Activated naive CD4-positive, alpha-beta T cell treated with anti-CD3 and anti-CD28 coated beads, Interleukin-2, amount 10 ng/mL, durations not matched to agents 7 days and 5 days (primary cell): Measurements from ENCODE around the gene TOR1B.
A peak's percentile ranks its signal among the peaks of the same experiment; 100 is the strongest.

ENCODE experiments used
- CTCF ChIA-PET: fragments of 350-600 bp; sonication (Branson Sonifier 250); formaldehyde crosslinking; loops from one replicate; lab custom pipeline; 2021; ENCODE audit warnings: antibody characterized with exemption; lab: Charles Lee
- DNase-seq: peaks from one replicate; pipeline ENCODE4 v3.0.0-alpha.2; 2020
- H3K27ac Mint-ChIP-seq: one replicate; pipeline ENCODE4 v1.8.0; 2021; ENCODE audit warnings: mild to moderate bottlenecking, moderate library complexity, mixed read lengths
- H3K27me3 Mint-ChIP-seq: one replicate; pipeline ENCODE4 v1.8.0; 2021; ENCODE audit warnings: mild to moderate bottlenecking, mixed read lengths
- H3K36me3 Mint-ChIP-seq: one replicate; pipeline ENCODE4 v1.8.0; 2021; ENCODE audit warnings: mixed read lengths
- H3K4me1 Mint-ChIP-seq: one replicate; pipeline ENCODE4 v1.8.0; 2021; ENCODE audit warnings: mixed read lengths
- H3K4me3 Mint-ChIP-seq: one replicate; pipeline ENCODE4 v1.8.0; 2021; ENCODE audit warnings: mild to moderate bottlenecking, moderate library complexity, mixed read lengths
- H3K9me3 Mint-ChIP-seq: one replicate; pipeline ENCODE4 v1.8.0; 2021; ENCODE audit warnings: mixed read lengths

The TOR1B gene

GRCh38 chr9:129811967-129812363 lies 9.0 kb downstream of the TOR1B start:
- Mint-ChIP-seq H3K27me3 (no peaks in the 10 kb centered on the region), H3K27ac (no peak overlapping the region), H3K9me3 (no peaks in the 10 kb centered on the region), H3K4me1 (peaks cover 7% of the 10 kb centered on the region), H3K36me3 (peaks cover 62% of the 10 kb centered on the region), H3K4me3 (no peak overlapping the region)
- CTCF ChIA-PET = no interaction called here
- DNase-seq = no peak

DNA sequence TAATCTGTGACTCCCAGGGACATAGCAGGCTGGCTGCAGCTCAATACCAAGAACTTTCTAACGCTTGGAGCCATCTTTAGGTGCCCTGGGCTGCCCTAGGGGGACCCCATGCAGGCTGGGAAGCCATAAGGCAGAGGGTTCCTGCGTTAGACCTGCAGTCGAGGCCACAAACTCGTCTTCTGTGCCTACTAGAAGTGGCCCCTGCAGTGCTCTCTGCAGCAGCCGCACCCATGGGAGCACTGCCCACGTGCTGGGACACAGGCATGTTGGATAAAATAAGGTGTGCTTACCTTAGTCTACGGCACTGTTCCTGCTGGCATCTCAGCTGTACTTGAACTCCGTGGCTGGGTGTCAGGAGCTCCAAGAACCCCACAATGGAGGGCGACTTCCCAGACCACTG lies 9.4 kb downstream of the TOR1B start:
- Mint-ChIP-seq H3K4me3 (no peak overlapping the region), H3K27ac (no peak overlapping the region), H3K27me3 (no peaks in the 10 kb centered on the region), H3K36me3 (peaks cover 58% of the 10 kb centered on the region), H3K4me1 (peaks cover 4% of the 10 kb centered on the region), H3K9me3 (no peaks in the 10 kb centered on the region)
- DNase-seq = no peak
- CTCF ChIA-PET = no interaction called here

GRCh38 chr9:129813661-129814060 lies 10.7 kb downstream of the TOR1B start:
- no peak for DNase-seq
- H3K27ac Mint-ChIP-seq = no peak overlapping the region
- no peaks in the 10 kb centered on the region for H3K9me3 Mint-ChIP-seq
- no peak overlapping the region for H3K4me3 Mint-ChIP-seq
- peaks cover 59% of the 10 kb centered on the region for H3K36me3 Mint-ChIP-seq
- peaks cover 6% of the 10 kb centered on the region for H3K4me1 Mint-ChIP-seq
- CTCF ChIA-PET = no interaction called here
- no peaks in the 10 kb centered on the region for H3K27me3 Mint-ChIP-seq

GRCh38 chr9:129814432-129815223 lies 11.6 kb downstream of the TOR1B start:
- CTCF ChIA-PET = no interaction called here
- Mint-ChIP-seq H3K4me1 (peaks cover 7% of the 10 kb centered on the region), H3K27me3 (no peaks in the 10 kb centered on the region), H3K9me3 (no peaks in the 10 kb centered on the region), H3K4me3 (no peak overlapping the region), H3K27ac (no peak overlapping the region), H3K36me3 (peaks cover 57% of the 10 kb centered on the region)
- DNase-seq = no peak

GRCh38 chr9:129815278-129815677 lies 12.3 kb downstream of the TOR1B start:
- H3K27ac Mint-ChIP-seq = no peak overlapping the region
- no peaks in the 10 kb centered on the region for H3K9me3 Mint-ChIP-seq
- CTCF ChIA-PET = no interaction called here
- DNase-seq = no peak
- H3K4me3 Mint-ChIP-seq = no peak overlapping the region
- peaks cover 51% of the 10 kb centered on the region for H3K36me3 Mint-ChIP-seq
- H3K4me1 Mint-ChIP-seq = peaks cover 8% of the 10 kb centered on the region
- no peaks in the 10 kb centered on the region for H3K27me3 Mint-ChIP-seq

DNA sequence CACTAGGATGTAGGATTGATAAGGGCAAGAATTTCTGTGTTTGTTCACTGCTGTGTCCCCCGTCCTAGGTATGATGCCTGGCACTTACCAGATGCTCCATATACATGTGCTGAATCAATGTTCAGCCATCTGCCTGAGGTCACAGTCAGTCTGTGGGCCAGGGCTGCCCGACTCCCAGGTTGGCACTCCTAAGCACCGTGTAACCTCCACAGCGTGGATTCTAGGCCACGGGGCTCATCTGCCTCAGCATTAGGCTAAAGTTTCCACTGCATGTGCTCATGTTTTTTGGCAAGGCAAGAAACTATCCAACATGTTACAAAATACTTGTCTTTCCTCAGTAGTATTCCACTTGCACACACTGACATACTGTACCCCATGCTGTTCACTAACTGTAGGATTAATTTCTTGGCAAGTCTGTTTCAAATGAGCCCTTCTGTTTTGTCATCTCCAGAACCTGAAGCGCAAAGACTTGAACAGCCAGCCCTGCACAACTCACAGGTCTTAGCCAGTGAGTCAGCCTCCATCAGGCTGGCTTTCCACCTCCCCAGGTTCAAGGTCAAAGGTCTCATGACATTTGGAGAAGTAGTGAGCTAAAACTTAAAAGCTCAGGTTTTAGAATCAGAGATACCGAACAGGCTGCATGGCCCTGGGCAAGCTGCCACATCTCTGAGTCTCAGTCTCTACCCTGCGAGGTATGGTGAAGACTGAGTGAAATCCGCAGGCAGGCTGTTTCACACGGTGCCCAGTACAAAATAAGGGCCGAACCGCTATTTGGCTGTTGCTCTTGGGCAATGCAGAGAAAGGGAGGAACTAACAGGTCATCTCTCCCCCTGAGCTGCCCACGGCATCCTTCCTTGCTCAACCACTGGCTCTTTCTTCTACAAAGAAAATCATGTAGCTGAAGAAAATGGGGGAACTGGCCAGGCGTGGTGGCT lies 13.8 kb downstream of the TOR1B start:
- Mint-ChIP-seq H3K36me3 (peaks cover 46% of the 10 kb centered on the region), H3K4me1 (peaks cover 10% of the 10 kb centered on the region), H3K27ac (no peak overlapping the region), H3K9me3 (no peaks in the 10 kb centered on the region), H3K27me3 (no peaks in the 10 kb centered on the region), H3K4me3 (no peak overlapping the region)
- DNase-seq = no peak
- CTCF ChIA-PET = no interaction called here

DNA sequence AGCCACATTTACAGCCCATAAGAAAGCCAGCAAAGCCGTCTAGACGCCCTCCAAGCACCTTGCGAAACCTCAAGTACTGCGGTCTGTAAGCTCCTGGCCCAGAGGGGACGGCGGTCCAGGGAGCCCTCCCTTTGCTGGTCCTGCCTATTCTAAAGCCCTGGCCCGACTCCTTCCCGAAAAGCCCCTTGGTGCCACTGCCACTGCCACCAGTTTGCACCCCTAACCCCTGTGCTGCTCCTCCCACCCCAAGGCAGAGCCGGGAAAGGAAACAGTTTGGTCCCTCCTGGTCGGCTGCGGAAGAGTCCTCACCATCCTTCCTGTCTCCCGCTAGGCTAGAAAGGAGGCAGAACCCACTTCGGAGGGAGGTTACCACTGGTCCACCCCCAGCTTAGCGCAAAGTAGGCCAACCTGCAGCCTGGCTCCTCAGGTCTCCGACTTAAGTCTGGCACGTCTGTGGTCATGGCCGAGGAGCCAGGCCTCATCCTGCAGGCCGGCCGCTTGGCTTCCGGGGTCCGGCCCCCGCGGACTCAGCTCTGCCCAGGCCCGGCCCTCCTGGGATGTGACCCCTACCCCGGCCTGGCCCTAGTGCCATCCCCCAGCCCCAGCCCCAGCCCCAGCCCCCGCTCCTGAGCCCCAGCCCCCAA lies 20.0 kb downstream of the TOR1B start:
- Mint-ChIP-seq H3K36me3 (peaks cover 26% of the 10 kb centered on the region), H3K4me1 (peaks cover 20% of the 10 kb centered on the region), H3K9me3 (no peaks in the 10 kb centered on the region), H3K27ac (peak overlapping the region; percentile 78), H3K4me3 (peak overlapping the region; percentile 79), H3K27me3 (no peaks in the 10 kb centered on the region)
- CTCF ChIA-PET = no interaction called here
- peak; percentile 53 for DNase-seq

DNA sequence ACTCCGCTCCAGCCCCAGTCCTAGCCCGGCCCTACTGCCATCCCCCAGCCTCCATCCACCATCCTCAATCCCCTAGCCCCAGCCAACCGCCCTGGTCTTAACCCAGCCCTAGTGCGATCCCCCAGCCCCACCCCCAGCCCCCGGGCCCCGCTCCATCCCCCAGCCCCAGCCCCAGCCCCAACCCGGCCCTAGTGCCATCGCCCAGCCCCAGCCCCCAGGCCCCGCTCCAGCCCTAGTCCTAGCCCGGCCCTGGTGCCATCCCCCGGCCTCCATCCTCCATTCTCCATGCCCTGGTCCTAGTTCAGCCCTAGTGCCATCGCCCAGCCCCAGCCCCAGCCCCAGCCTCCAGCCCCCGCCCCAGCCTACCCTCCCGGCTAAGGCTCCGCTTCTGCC lies 20.6 kb downstream of the TOR1B start:
- Mint-ChIP-seq H3K4me3 (peak overlapping the region; percentile 79), H3K9me3 (no peaks in the 10 kb centered on the region), H3K27me3 (no peaks in the 10 kb centered on the region), H3K36me3 (peaks cover 26% of the 10 kb centered on the region), H3K27ac (peak overlapping the region; percentile 87), H3K4me1 (peaks cover 18% of the 10 kb centered on the region)
- CTCF ChIA-PET = no interaction called here
- DNase-seq = no peak

DNA sequence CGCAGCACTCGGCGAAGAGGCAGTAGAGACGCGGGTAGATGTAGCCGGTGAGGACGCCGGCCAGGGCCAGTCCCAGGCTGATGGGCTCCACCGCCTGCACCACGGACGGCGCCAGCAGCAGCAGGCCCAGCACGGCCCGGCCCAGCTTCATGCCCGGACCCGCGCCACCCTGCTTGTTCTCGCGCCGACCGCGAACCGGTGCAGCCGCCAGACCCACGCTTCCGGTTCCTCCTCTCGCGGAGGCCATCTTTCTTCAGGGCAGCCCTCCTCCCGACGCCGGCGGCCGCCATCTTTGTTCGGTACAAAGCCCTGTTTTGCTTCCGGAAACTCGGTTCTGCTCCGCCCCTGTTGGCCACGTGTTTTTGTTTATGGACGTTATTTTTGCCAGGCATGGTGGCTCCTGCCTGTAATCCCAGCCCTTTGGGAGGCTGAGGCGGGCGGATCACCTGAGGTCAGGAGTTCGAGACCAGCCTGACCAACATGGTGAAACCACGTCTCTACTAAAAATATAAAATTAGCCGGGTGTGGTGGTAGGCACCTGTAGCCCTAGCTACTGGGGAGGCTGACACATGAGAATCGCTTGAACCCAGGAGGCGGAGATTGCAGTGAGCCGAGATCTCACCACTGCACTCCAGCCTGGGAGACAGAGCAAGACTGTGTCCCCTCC lies 21.1 kb downstream of the TOR1B start, which contains the start of gene TOR1A:
TSS of gene TOR1A (minus strand) at position 202 of the 667 bp plus-strand sequence. CDS start at position 151, 51 bp downstream.
- Mint-ChIP-seq H3K4me1 (peaks cover 19% of the 10 kb centered on the region), H3K27ac (peak within 1 kb of the TSS; percentile 87), H3K36me3 (peaks cover 26% of the 10 kb centered on the region), H3K4me3 (peak within 1 kb of the TSS; percentile 79), H3K9me3 (no peaks in the 10 kb centered on the region), H3K27me3 (no peaks in the 10 kb centered on the region)
- peak; percentile 96 for DNase-seq
- CTCF ChIA-PET = no interaction called here

GRCh38 chr9:129826344-129826743 lies 23.4 kb downstream of the TOR1B start:
- H3K4me3 Mint-ChIP-seq = no peak overlapping the region
- H3K36me3 Mint-ChIP-seq = peaks cover 38% of the 10 kb centered on the region
- CTCF ChIA-PET = no interaction called here
- H3K27me3 Mint-ChIP-seq = no peaks in the 10 kb centered on the region
- no peaks in the 10 kb centered on the region for H3K9me3 Mint-ChIP-seq
- H3K27ac Mint-ChIP-seq = no peak overlapping the region
- no peak for DNase-seq
- H3K4me1 Mint-ChIP-seq = peaks cover 17% of the 10 kb centered on the region

DNA sequence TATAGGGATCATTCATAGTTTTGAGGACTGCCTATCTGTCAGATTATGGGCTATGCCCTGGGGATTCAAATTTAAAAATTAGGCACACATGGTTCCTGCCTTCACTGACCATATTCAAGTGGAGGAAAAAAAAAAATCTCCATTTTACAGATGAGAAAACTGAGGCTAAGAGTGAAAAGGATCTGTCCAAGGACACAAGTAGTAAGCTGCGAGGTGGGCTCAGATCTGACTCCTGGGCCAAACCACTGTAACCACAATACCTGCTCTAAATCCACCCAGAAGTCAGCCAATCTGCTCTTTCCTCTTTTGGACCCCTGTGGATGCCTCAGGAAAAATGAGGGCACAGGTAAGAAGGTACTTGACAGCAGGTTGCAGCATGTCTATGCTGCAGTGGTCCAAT lies 23.8 kb downstream of the TOR1B start:
- H3K4me3 Mint-ChIP-seq = no peak overlapping the region
- CTCF ChIA-PET = no interaction called here

DNA sequence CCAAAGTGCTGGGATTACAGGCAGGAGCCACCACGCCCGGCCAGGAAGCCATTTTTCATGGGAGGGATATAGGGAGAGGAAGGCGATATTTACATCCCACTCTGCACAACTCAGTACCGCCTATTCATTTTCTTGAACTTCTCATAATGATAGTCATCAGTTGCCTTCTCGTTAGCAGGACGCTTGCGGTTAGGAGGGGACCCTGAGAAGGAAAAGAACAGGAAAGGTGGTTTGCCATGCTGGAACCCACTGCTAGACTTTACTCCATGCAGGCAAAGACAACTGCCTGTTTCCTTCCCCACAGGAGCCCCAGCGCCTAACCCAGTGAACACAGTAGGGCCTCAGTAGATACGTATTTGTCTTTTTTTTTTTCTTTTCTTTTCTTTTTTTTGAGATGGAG lies 25.1 kb downstream of the TOR1B start:
- H3K36me3 Mint-ChIP-seq = peaks cover 31% of the 10 kb centered on the region
- H3K27ac Mint-ChIP-seq = no peak overlapping the region

More for the DNA sequence above, 23.8 kb downstream of the TOR1B start:
- Mint-ChIP-seq H3K4me1 (peaks cover 17% of the 10 kb centered on the region), H3K27me3 (no peaks in the 10 kb centered on the region), H3K9me3 (no peaks in the 10 kb centered on the region), H3K36me3 (peaks cover 37% of the 10 kb centered on the region), H3K27ac (no peak overlapping the region)
- no peak for DNase-seq

DNA sequence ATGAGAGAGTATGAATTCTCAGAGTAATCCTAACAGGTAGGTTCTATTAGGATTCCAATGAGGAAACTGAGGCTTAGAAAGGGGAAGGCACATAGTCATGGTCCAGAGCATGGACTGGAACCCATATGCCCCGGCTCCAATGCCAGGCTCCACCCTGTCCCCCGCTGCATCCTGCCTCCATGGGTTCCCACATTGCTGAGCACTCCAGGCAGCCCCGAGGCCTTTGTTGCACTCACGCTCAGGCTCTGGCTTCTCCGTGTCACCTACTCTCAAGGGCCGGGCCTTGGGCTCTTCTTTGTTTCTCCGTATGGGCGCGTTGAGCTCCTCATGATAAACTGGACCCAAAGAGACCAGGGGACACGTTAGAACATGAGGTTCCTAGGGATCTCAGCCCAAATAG lies 26.0 kb downstream of the TOR1B start:
- DNase-seq = no peak
- Mint-ChIP-seq H3K4me1 (peaks cover 14% of the 10 kb centered on the region), H3K27me3 (no peaks in the 10 kb centered on the region), H3K27ac (no peak overlapping the region), H3K4me3 (no peak overlapping the region), H3K9me3 (no peaks in the 10 kb centered on the region), H3K36me3 (peaks cover 35% of the 10 kb centered on the region)
- CTCF ChIA-PET = interaction anchor here (0.9 kb wide), 1 partner anchor 45 kb away, joined by 4 read pairs; no protein-coding TSS in a partner anchor

More for the DNA sequence above, 25.1 kb downstream of the TOR1B start:
- peaks cover 7% of the 10 kb centered on the region for H3K4me1 Mint-ChIP-seq
- DNase-seq = no peak
- H3K27me3 Mint-ChIP-seq = no peaks in the 10 kb centered on the region
- no peaks in the 10 kb centered on the region for H3K9me3 Mint-ChIP-seq
- no peak overlapping the region for H3K4me3 Mint-ChIP-seq
- CTCF ChIA-PET = interaction anchor here (0.7 to 0.9 kb wide), 2 partner anchors 46 to 211 kb away, joined by 3 to 4 read pairs; no protein-coding TSS in a partner anchor
